Omental fat pad (tissue), 4 donors: ENCODE measurements around the gene CFAP65. TPM values are rescaled to one million over a fixed set of nuclear protein-coding genes. Genes with fewer than 3 reads are reported as not detected.

Experiments used
- ATAC-seq: fragments of 150-250 bp; one replicate; pipeline ENCODE4 v1.9.1; 2016; ENCODE audit warnings: mild to moderate bottlenecking, moderate library complexity; ENCODE audit not compliant: low FRiP score
- DNase-seq: peaks from one replicate; pipeline ENCODE4 v3.0.0-alpha.2; 2019; ENCODE audit warnings: low spot score
- CTCF ChIP-seq, 3 donors: fragments of 450-650 bp; IDR thresholded peaks; one replicate each; pipeline ENCODE4 v1.5.1; 2016 to 2017; ENCODE audit warnings: antibody characterized with exemption in 3 of 3, mild to moderate bottlenecking in 3 of 3, moderate library complexity in 2 of 3
- total RNA-seq, 4 donors: library from RNA; depleted of rRNA; stranded (reverse); fragments of >200 nt; gene quantifications; one replicate each; pipeline ENCODE4 v1.1.0, GENCODE V29; 2016

The CFAP65 gene
- total RNA-seq, 4 donors from 2014 or later, result 0.19 TPM; not detected in 3

DNA sequence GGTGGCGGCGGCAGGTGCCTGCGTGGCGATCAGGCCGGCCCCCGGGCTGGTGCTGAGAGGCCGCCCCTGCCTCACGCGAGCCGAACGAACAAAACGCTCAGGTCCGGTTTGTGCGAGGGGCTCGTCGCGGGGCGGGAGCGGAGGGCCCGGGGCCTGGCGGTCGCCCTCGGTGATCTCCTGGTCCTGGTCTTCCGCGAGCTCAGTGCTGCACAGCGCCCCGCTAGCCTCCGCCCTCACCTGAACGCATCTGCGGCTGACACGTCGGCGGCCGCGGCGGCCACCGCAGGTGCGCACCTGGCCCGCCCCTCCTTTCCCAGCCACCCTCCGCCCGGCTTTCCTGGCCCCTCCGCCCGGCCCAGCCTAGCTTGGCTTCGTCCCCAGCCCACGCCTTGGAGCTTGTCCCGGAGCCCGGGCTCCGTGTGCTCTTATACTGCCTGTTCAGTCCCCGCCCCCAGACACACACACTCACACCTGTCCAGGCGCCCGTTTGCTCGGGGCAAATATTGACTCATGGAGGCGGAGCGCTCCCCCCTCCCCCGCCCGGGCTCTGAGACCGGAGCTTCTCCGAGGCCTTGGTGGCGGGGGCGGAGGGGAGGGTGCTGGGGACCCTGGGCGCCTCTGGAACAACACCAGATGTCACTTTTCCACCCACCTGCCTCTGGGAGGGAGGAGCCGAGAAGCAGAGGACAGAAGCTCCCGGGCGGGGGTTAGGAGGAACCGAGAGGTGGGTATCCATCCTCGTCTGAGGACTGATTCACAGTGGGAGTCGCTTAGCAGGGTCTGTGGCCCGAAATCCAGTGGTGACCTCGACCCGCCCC lies 39.5 kb downstream of the CFAP65 start:
- ATAC-seq (no peak), DNase-seq (no peak)
- TF ChIP-seq CTCF (IDR thresholded peaks at IDR 0.05), result no peak

- no peak for TF ChIP-seq CTCF (IDR thresholded peaks at IDR 0.05)
- ATAC-seq, result no peak
- DNase-seq, result no peak
Measured at GRCh38 chr2:219001100-219001576, 40.2 kb downstream of the CFAP65 start.

DNA sequence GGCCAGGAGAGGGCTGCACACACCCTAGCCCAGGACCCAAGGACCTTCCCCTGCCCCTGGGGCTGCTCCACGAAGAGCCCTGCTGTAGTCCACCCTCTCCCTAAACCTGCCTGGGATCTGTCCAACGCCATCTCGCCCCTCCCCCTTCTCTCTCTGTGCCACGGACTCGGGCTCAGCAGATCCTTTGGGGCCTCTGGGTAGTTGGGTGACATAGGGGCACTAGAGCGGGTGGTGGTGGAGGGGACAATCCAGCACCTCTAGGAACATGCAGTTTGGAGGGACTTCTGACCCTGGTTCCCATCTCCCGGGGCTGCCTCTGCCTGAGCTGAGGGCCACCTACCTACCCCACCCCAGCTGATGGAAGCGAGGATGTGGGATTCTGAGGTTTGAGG lies 40.8 kb downstream of the CFAP65 start:
- TF ChIP-seq CTCF (IDR thresholded peaks at IDR 0.05), result no peak
- ATAC-seq (no peak), DNase-seq (no peak)

DNA sequence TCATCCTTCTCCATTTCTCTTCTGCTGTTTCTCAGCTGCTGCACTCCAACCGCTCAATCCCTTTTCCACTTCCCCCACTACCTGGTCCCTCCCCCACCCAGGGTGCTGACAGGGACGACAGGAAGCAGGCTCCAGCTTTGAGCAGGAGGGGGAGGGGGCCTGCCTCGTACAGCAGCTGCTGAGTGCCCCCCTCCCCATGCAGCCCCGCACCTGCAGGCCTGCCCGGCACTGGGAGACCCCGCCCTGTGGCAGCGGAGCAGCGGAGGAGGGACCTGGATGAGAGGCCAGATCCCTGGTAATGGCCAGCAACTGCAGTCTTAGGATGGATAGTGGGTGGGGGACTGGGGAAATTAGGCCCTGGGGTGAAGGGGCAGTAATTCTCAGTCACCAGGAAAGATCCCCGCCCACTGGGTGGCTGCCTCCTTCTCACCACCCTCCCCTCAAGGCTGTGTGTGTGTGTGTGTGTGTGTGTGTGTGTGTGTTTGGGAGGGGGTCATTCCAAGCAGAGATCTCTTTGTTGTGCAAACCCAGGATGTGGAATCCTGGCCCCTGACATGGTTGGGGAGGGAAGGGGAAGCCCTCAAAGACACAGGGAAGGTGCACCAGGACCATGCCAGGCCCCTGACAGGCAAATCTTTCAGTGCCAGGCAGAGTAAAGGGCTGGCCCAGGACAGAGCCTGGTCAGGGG lies 41.3 kb downstream of the CFAP65 start:
- DNase-seq (no peak), ATAC-seq (no peak)
- no peak for TF ChIP-seq CTCF (IDR thresholded peaks at IDR 0.05)

DNA sequence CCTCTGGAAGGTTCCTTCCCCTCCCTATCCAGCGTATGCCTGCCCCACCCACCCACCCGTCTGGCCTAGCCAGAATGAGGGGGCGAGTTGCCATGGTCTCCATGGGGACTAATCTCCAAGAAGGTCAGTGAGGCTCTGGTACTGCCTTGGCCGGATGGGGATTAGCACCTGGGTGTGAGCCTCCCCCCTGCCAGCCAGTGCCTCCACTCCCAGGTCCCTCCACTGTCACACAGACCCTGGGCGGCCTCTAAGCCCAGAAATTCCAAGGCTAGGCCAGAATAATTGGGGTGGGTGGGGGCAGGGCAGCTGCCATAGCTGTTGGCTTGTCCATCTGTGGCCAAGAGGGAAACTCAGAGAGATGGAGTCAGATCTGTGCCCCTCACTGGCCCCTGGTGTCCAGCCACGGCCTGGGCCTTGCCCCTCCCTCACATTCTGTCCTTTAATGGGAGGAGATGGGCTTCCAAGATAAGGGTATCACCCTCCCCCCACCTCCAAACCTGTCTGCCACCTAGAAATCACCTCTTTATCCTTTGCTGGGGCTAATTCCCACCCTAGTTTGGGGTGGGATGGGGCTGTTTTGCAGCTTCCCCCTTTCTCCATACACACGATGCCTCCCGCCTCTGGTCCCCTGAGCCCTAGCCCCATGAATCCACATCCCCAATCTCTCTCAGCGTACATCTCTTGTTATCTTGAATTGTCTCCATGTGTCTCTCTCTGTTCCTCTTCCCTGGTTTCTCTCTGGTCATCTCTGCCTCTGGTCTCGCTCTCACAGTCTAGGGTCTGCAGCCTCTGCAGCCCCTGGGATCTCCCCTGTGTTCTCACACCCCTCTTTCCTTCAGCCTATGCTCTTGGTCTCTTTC lies 42.1 kb downstream of the CFAP65 start:
- no peak for ATAC-seq
- TF ChIP-seq CTCF (IDR thresholded peaks at IDR 0.05), result no peak
- DNase-seq, result no peak

- ATAC-seq (no peak), DNase-seq (no peak)
- no peak for TF ChIP-seq CTCF (IDR thresholded peaks at IDR 0.05)
Measured at GRCh38 chr2:218998414-218999002, 42.8 kb downstream of the CFAP65 start.
